PC-9 (cell line): Measurements from ENCODE around the gene PVALB.

Experiments used
- CTCF ChIP-seq: fragments of 200-600 bp; sonication (generic); conservative IDR thresholded peaks from 2 replicates; pipeline ENCODE4 v1.6.1; 2017; ENCODE audit warnings: mixed run types, antibody characterized with exemption, mild to moderate bottlenecking, moderate library complexity
- EZH2 ChIP-seq: fragments of 200-600 bp; sonication (generic); IDR thresholded peaks from 2 replicates; pipeline ENCODE4 v1.8.0; 2017; ENCODE audit warnings: antibody characterized with exemption, low read depth

GRCh38 chr22:36865346-36865745 lies 48.5 kb upstream of the PVALB start:
- TF ChIP-seq CTCF (no peak), EZH2 (no peak)
